PFSK-1 (cell line): ENCODE results near the gene GGT1.

Source experiments
- FOXP2 ChIP-seq: optimal IDR thresholded peaks from 2 replicates; pipeline ENCODE3; 2011; ENCODE audit warnings: borderline replicate concordance, control low read depth, inconsistent platforms; ENCODE audit not compliant: insufficient read depth; ENCODE audit errors: extremely low read length, extremely low read depth
- POLR2AphosphoS5 ChIP-seq: IDR thresholded peaks from 2 replicates; pipeline ENCODE4 v1.6.1; 2012; ENCODE audit warnings: low read depth, mild to moderate bottlenecking, control low read depth, low read length, moderate library complexity
- SIN3A ChIP-seq: IDR thresholded peaks from 2 replicates; pipeline ENCODE4 v1.6.1; 2012; ENCODE audit warnings: mild to moderate bottlenecking, low read length, moderate library complexity, borderline replicate concordance; ENCODE audit not compliant: insufficient read depth
- TAF1 ChIP-seq: IDR thresholded peaks from 2 replicates; pipeline ENCODE4 v1.6.1; 2012; ENCODE audit warnings: low read length, control low read depth, borderline replicate concordance; ENCODE audit not compliant: insufficient read depth
- TF ChIP-seq, protein P1 (sequence below), 2 experiments: IDR thresholded peaks; 2 replicates each; pipeline versions ENCODE4 v1.6.1 to v1.8.0; 2011 to 2012; ENCODE audit warnings: low read depth in 2 of 2, low read length in 2 of 2, control low read depth in 1 of 2, inconsistent platforms in 1 of 2, mild to moderate bottlenecking in 1 of 2, moderate library complexity in 1 of 2; ENCODE audit not compliant: insufficient read depth in 1 of 2

GGT1 gene

DNA sequence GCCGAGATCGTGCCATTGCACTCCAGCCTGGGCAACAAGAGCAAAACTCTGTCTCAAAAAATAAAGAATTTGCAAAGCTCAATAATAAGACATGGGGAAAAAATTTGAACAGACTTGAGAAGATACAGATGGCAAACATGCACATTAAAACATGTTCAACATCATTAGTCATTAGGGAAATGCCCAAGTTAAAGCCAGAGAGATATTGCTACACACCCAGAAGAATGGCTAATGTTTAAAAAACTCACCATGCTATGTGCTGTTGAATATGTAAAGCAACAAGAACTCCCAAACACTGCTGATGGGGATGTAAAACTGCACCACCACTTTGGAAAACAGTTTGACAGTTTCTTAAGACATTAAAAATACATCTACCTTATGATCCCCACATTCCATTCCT lies 22.7 kb upstream of the GGT1 start:
- TF ChIP-seq TAF1 (no peak), SIN3A (no peak)

DNA sequence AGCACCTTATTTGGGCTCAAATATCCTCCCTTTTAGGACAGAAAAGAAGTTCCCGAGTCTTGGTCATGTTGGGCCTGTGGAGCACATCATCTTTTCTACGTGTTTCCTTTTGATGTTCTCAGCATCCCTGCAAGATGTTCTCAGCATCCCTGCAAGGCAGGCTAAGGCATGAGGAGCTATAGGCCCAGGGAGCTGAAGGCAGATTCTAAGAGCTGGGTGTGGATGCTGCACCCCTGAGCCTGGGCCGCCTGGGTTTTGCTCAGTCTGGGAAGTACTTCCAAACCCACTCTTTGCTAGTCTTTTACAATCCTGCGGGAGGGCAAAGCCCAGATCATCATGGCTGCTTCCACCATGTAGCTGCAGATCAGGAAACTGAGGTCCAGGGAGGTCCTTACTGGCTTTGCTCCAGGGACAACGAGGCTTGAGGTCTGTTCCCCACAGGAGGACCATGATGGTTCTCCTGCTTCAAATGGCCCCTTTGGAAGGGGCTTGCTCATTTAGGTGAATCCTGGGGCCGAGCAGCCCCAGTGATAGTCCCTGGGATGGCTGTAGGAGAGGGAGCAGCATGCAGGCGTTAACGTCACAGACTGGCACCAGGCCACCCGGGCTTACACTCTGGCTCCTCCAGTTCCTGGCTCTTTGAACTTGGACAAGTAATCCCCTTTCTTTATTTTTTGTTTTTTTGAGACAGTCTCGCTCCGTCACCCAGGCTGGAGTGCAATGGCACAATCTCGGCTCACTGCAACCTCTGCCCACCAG lies 20.8 kb upstream of the GGT1 start:
- TF ChIP-seq SIN3A (no peak), POLR2AphosphoS5 (no peak), TAF1 (no peak), FOXP2 (no peak)
- TF ChIP-seq, protein P1, sequence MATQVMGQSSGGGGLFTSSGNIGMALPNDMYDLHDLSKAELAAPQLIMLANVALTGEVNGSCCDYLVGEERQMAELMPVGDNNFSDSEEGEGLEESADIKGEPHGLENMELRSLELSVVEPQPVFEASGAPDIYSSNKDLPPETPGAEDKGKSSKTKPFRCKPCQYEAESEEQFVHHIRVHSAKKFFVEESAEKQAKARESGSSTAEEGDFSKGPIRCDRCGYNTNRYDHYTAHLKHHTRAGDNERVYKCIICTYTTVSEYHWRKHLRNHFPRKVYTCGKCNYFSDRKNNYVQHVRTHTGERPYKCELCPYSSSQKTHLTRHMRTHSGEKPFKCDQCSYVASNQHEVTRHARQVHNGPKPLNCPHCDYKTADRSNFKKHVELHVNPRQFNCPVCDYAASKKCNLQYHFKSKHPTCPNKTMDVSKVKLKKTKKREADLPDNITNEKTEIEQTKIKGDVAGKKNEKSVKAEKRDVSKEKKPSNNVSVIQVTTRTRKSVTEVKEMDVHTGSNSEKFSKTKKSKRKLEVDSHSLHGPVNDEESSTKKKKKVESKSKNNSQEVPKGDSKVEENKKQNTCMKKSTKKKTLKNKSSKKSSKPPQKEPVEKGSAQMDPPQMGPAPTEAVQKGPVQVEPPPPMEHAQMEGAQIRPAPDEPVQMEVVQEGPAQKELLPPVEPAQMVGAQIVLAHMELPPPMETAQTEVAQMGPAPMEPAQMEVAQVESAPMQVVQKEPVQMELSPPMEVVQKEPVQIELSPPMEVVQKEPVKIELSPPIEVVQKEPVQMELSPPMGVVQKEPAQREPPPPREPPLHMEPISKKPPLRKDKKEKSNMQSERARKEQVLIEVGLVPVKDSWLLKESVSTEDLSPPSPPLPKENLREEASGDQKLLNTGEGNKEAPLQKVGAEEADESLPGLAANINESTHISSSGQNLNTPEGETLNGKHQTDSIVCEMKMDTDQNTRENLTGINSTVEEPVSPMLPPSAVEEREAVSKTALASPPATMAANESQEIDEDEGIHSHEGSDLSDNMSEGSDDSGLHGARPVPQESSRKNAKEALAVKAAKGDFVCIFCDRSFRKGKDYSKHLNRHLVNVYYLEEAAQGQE (IDR thresholded peaks at IDR 0.05; ENCODE audit: insufficient read depth in 1 of 2, low read depth in 2 of 2, low read length in 2 of 2), result no peak

DNA sequence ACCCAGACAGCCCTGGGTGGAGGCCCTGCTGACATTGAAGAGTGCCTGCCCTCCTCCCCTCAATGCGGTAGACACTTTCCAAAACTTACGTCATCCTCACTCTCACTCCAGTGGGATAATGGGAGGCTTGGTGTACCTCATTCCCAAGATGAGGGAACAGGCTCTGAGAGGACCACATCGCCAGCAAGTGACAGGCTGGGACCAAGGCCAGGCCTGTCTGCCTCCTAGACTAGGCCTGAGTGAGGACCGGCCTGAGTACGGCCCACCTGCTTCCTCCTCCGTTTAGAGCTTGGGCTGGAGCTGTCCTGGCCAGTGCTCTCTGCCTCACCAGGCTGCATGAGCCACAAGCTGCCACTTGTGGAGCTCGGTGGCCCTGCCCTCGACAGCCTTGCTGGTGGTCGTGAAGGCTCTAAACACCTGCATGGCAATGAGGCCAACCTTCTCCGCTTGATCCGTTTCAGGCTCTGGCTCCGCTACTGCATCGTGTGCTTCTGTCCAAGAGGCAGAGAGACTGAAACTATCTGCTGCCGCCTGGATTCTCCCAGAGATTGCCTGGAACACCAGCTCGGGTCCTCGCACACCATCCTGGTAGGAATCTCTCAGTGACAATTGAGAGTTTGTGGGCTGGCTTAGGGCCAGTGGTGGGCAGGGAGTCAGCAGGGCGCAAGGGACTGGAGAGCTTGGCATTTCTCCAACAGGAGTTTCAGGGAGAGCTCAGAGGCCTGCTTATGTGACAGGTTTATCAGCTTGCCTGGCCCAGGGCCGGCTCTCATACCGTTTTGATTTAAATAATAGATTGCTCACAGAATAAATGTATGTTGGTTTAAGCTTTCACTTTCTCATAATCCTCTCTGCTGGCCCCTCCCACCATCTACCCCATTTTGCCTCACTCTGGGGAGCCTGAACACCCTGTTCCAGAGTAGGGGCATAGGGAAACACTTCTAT lies 19.5 kb upstream of the GGT1 start:
- TF ChIP-seq SIN3A (no peak), FOXP2 (no peak), POLR2AphosphoS5 (no peak), TAF1 (no peak)
- TF ChIP-seq, protein P1 (IDR thresholded peaks at IDR 0.05; ENCODE audit: insufficient read depth in 1 of 2, low read depth in 2 of 2, low read length in 2 of 2), result no peak

DNA sequence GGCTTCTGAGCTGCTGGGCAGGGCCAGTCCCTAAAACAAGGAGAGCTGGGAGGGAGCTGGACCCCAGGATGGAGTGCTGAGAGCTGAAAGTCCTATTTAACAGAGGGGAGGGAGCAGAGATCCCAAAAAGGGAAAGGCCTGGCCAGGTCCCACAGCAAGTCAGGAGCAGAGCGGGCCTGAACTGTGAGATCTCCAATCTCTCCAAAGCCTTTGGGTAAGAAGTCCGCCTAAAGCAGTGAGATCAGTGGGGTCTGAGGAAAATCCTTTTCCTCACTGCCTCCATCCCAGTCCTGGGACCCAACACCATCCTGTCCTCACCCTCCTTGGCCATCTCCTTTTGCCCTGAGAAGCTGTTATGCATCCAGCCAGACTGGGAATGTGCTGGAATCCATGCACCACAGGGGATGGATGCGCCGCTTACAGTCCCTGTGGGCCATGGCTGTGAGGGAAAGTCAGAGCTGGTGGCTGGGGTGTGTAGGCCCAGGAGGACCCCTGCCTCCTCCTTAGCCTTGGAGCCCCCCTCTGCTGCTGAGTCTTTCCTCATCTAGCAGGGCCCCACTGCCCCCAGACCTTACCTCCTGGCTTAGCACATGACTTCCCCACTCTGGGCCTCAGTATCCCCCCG lies 18.7 kb upstream of the GGT1 start:
- TF ChIP-seq FOXP2, result no peak
- TF ChIP-seq SIN3A, result no peak
- TF ChIP-seq, protein P1 (IDR thresholded peaks at IDR 0.05; ENCODE audit: insufficient read depth in 1 of 2, low read depth in 2 of 2, low read length in 2 of 2), result no peak
- TF ChIP-seq TAF1, result no peak
- no peak for TF ChIP-seq POLR2AphosphoS5

DNA sequence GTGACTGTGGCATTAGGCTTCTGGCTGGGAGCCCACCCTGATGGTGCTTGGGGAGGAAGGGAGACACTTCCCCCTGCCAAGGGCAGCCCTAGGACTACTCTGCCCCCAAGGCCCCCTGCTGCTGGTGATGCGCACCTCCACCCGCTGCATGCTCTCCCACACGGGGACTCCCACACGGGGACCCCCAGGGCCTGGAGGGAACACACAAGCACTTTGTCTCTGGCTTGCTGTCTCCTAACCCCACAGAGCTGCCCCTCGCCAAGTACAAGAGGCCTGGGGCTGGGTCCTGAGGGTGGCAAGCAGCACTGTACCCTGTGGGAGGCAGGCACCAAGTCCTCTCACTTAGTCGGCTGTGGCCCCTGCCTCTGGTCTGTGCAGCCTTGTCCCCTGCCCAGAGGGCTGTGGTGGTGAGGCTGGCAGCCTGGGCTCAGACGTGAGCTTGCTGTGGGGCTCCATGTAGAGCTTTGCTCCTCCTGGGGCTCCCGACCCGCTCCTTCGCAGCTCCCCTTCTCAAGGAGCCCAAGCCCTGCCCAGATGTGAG lies 18.1 kb upstream of the GGT1 start:
- TF ChIP-seq SIN3A (no peak), FOXP2 (no peak), POLR2AphosphoS5 (no peak), TAF1 (no peak)
- TF ChIP-seq, protein P1 (IDR thresholded peaks at IDR 0.05; ENCODE audit: insufficient read depth in 1 of 2, low read depth in 2 of 2, low read length in 2 of 2), result no peak
